Measurements from ENCODE around the gene ATP8B1.

Gene ATP8B1

GRCh38 chr18:57715671-57716070, 87.4 kb downstream of the ATP8B1 start:
- no peak for DNase-seq

GRCh38 chr18:57715073-57715472, 88.0 kb downstream of the ATP8B1 start:
- no peak for DNase-seq

GRCh38 chr18:57710226-57710625, 92.9 kb downstream of the ATP8B1 start:
- DNase-seq, result no peak

- DNase-seq, result no peak
Observed at GRCh38 chr18:57709335-57709734, 93.8 kb downstream of the ATP8B1 start.

GRCh38 chr18:57708288-57708687, 94.8 kb downstream of the ATP8B1 start:
- DNase-seq, result no peak

GRCh38 chr18:57705832-57706595, 97.1 kb downstream of the ATP8B1 start:
- DNase-seq, result no peak

GRCh38 chr18:57705011-57705410, 98.1 kb downstream of the ATP8B1 start:
- no peak for DNase-seq

GRCh38 chr18:57698571-57699276, 104.4 kb downstream of the ATP8B1 start:
- no peak for DNase-seq

- DNase-seq, result no peak
Observed at GRCh38 chr18:57697426-57697825, 105.7 kb downstream of the ATP8B1 start.

- no peak for DNase-seq
Observed at GRCh38 chr18:57696271-57696670, 106.8 kb downstream of the ATP8B1 start.

- no peak for DNase-seq
Observed at GRCh38 chr18:57691363-57691762, 111.8 kb downstream of the ATP8B1 start.

- DNase-seq, result no peak
Observed at GRCh38 chr18:57687970-57688369, 115.1 kb downstream of the ATP8B1 start.

GRCh38 chr18:57683470-57683869, 119.6 kb downstream of the ATP8B1 start:
- DNase-seq, result no peak

- DNase-seq, result no peak
Observed at GRCh38 chr18:57677262-57678211, 125.6 kb downstream of the ATP8B1 start.

GRCh38 chr18:57674891-57675290, 128.2 kb downstream of the ATP8B1 start:
- DNase-seq, result no peak

- no peak for DNase-seq
Observed at GRCh38 chr18:57670046-57670445, 133.1 kb downstream of the ATP8B1 start.

- DNase-seq, result no peak
Observed at GRCh38 chr18:57668021-57668420, 135.1 kb downstream of the ATP8B1 start.

GRCh38 chr18:57666818-57667497, 136.2 kb downstream of the ATP8B1 start:
- DNase-seq, result no peak

GRCh38 chr18:57664568-57665165, 138.4 kb downstream of the ATP8B1 start:
- no peak for DNase-seq

- no peak for DNase-seq
Observed at GRCh38 chr18:57660961-57661360, 142.2 kb downstream of the ATP8B1 start.

- no peak for DNase-seq
Observed at GRCh38 chr18:57659460-57660102, 143.5 kb downstream of the ATP8B1 start.

GRCh38 chr18:57657542-57657941, 145.6 kb downstream of the ATP8B1 start:
- no peak for DNase-seq

Measured in SHP77 (cell line).